K562 (cell line): ENCODE results near the gene FEN1. TPM values are rescaled to one million over a fixed set of nuclear protein-coding genes. Genes with fewer than 3 reads are reported as not detected.

ENCODE experiments used
- E2F3 ChIP-seq: fragments of 250-450 bp; sonication (Bioruptor Pico); IDR thresholded peaks from 2 replicates; pipeline ENCODE4 v1.4.0; 2020; ENCODE audit warnings: mild to moderate bottlenecking
- HNRNPH1 ChIP-seq: fragments of 200-400 bp; formaldehyde crosslinking; optimal IDR thresholded peaks from 2 replicates; pipeline ENCODE3; 2017; ENCODE audit warnings: low read depth, mild to moderate bottlenecking, low read length, moderate library complexity
- HOXB6 ChIP-seq: fragments of 250-450 bp; sonication (Bioruptor Pico); IDR thresholded peaks from 2 replicates; pipeline ENCODE4 v1.5.1; 2022; ENCODE audit warnings: mild to moderate bottlenecking, borderline replicate concordance
- HSF4 ChIP-seq: fragments of 250-450 bp; sonication (Bioruptor Pico); IDR thresholded peaks from 2 replicates; pipeline ENCODE4 v2.1.2; 2022; ENCODE audit warnings: mild to moderate bottlenecking, moderate library complexity, borderline replicate concordance
- MBD2 ChIP-seq: sonication (generic); IDR thresholded peaks from 2 replicates; pipeline ENCODE4 v1.6.1; 2016; ENCODE audit warnings: low read depth, borderline replicate concordance
- MCM5 ChIP-seq: fragments of 450-650 bp; IDR thresholded peaks from 2 replicates; pipeline ENCODE4 v1.6.1; 2016; ENCODE audit warnings: low read depth
- MEF2A ChIP-seq: IDR thresholded peaks from 2 replicates; pipeline ENCODE4 v1.6.1; 2011; ENCODE audit warnings: low read depth, mild to moderate bottlenecking, low read length, moderate library complexity; ENCODE audit not compliant: control insufficient read depth
- MYNN ChIP-seq, 2 experiments: sonication (generic); formaldehyde crosslinking in 1 of 2; IDR thresholded peaks; 2 replicates each; pipeline versions ENCODE4 v1.5.0 to v1.6.1; 2016 to 2020; ENCODE audit warnings: antibody characterized with exemption in 1 of 2, missing genetic modification reagents in 1 of 2
- PHF21A ChIP-seq: fragments of 450-650 bp; IDR thresholded peaks from 2 replicates; pipeline ENCODE4 v1.6.1; 2017; ENCODE audit warnings: low read depth, borderline replicate concordance
- PPARD ChIP-seq: fragments of 250-450 bp; sonication (Bioruptor Pico); IDR thresholded peaks from 2 replicates; pipeline ENCODE4 v1.8.0; 2022; ENCODE audit warnings: inconsistent platforms, mild to moderate bottlenecking, moderate library complexity
- RAD51 ChIP-seq: fragments of 450-650 bp; IDR thresholded peaks from 2 replicates; pipeline ENCODE4 v1.7.1; 2016; ENCODE audit warnings: low read depth, mild to moderate bottlenecking, borderline replicate concordance
- RBBP5 ChIP-seq: fragments of 200-600 bp; sonication (generic); IDR thresholded peaks from 2 replicates; pipeline ENCODE4 v1.6.1; 2012; ENCODE audit warnings: borderline replicate concordance, mild to moderate bottlenecking, low read length, control low read depth, inconsistent platforms; ENCODE audit not compliant: insufficient read depth, poor library complexity, severe bottlenecking
- SIX5 ChIP-seq, 2 experiments: IDR thresholded peaks; 2 replicates each; pipeline ENCODE4 v1.6.1; 2011; ENCODE audit warnings: low read length in 2 of 2, borderline replicate concordance in 1 of 2, low read depth in 1 of 2, mild to moderate bottlenecking in 1 of 2, moderate library complexity in 1 of 2; ENCODE audit not compliant: insufficient read depth in 1 of 2
- SREBF2 ChIP-seq: sonication (generic); formaldehyde crosslinking; IDR thresholded peaks from 2 replicates; pipeline ENCODE4 v1.4.0; 2020; ENCODE audit warnings: mild to moderate bottlenecking, missing genetic modification reagents
- TCFL5 ChIP-seq: fragments of 250-450 bp; sonication (Bioruptor Pico); conservative IDR thresholded peaks from 2 replicates; pipeline ENCODE4 v1.6.1; 2021; ENCODE audit warnings: mild to moderate bottlenecking, moderate library complexity, matching md5 sums
- TEAD1 ChIP-seq, 2 experiments: fragments of 450-650 bp in 1 of 2; sonication (generic) in 1 of 2; formaldehyde crosslinking; IDR thresholded peaks; 2 replicates each; pipeline versions ENCODE4 v1.4.0 to v1.8.0; 2020 to 2022; ENCODE audit warnings: mild to moderate bottlenecking in 2 of 2, missing genetic modification reagents in 1 of 2
- ZC3H8 ChIP-seq: fragments of 450-650 bp; IDR thresholded peaks from 2 replicates; pipeline ENCODE4 v1.6.1; 2017
- ZNF217 ChIP-seq: sonication (generic); formaldehyde crosslinking; IDR thresholded peaks from 2 replicates; pipeline ENCODE4 v1.8.0; 2022; ENCODE audit warnings: mild to moderate bottlenecking, missing genetic modification reagents
- ZNF79 ChIP-seq: fragments of 250-450 bp; sonication (Bioruptor Pico); IDR thresholded peaks from 2 replicates; pipeline ENCODE4 v1.4.0; 2020; ENCODE audit warnings: low read depth, mild to moderate bottlenecking, moderate library complexity
- polyA plus RNA-seq, 8 experiments: library from polyadenylated mRNA; depleted of rRNA in 4 of 8; stranded (reverse) in 5 of 8; unstranded in 3 of 8; fragments of >200 nt; fragmentation: Nextera tagmentation in 2 of 8; fragmentation: Illumina TruSeq in 1 of 8; extraction: Ambion mirVana in 2 of 8; extraction: Trizol in 1 of 8; gene quantifications; 2 replicates each; pipeline versions ENCODE4 v1.2.1 to v1.2.3, GENCODE V29; 2011 to 2014; ENCODE audit warnings: inconsistent platforms in 1 of 8, missing spikeins in 1 of 8
- total RNA-seq, 7 experiments: library from RNA; depleted of rRNA in 6 of 7; stranded (reverse); fragments of >200 nt in 6 of 7; fragmentation: Illumina TruSeq in 2 of 7; extraction: Trizol in 2 of 7; gene quantifications; 2 replicates each; pipeline versions ENCODE4 v1.2.1 to v1.2.3, GENCODE V29; 2011 to 2021; ENCODE audit warnings: low replicate concordance in 1 of 7
- TF ChIP-seq, protein P1 (sequence below): fragments of 250-450 bp; sonication (Bioruptor Pico); IDR thresholded peaks from 2 replicates; pipeline ENCODE4 v1.5.0; 2021; ENCODE audit warnings: mild to moderate bottlenecking, moderate library complexity
- TF ChIP-seq, protein P2 (sequence below): sonication (generic); formaldehyde crosslinking; IDR thresholded peaks from 2 replicates; pipeline ENCODE4 v1.8.0; 2022; ENCODE audit warnings: mild to moderate bottlenecking, missing genetic modification reagents
- TF ChIP-seq, protein P3 (sequence below): fragments of 450-650 bp; formaldehyde crosslinking; IDR thresholded peaks from 2 replicates; pipeline ENCODE4 v1.4.0; 2020; ENCODE audit warnings: mild to moderate bottlenecking

The FEN1 gene
- total and polyA plus RNA-seq, 9 of the 15 experiments (the other 6 are each of a cell fraction or from before 2014, with no cell fraction given), result 58.1 to 156 (median 137) TPM

DNA sequence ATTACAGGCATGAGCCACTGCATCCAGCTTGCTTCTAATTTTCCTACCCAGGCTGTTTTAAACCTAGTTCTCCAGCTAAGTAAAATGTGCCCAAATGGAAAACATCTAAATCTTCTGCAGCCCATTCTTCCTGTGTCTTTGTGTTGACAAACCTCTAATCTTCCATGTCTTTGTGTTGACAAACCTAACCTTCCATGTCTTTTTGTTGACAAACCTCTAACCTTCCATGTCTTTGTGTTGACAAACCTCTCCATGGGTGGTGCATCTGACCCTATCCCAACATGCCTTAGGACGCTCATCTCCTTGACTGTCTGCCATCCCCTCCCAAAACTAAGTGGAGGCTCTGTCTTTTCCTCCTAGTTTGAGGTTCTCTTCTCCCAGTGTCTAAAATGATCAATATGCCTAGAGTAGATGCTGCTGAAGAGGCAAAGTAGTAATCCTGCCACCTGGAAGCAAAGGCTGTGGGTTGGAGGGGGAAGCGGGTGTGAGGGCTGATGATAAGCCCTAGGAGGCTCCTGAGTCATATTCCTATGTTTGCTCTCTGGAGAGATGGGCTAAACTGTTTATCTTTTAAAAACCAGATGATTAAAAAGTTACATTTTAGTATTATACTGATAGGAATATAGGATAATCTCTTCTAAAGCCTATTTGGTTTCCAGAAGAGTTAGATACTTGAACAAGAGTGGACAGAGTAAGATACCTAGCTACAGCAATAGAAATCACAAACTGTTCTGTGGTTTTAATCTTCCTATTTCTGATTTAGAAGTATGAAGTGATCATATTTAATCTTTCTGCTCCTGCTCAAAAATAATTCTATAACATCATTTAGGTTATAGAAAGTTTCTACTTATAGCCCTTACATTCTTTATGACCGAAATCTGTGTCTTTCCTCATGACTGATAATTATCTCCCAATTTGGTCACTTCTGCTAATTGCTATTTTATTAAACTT is 7.9 kb downstream of the FEN1 start (continued):
- TF ChIP-seq RAD51 (no peak), PHF21A (no peak), ZC3H8 (no peak), SIX5 (IDR thresholded peaks at IDR 0.05; ENCODE audit: borderline replicate concordance in 1 of 2, insufficient read depth in 1 of 2, low read depth in 1 of 2, low read length in 2 of 2) (no peak), MEF2A (peak; percentile 62; the same call in 1 of the 2 replicates), TCFL5 (no peak), HOXB6 (no peak), HSF4 (CRISPR knock-in tag) (no peak), HNRNPH1 (no peak), MBD2 (0 out of 2 replicates have a peak, but pooled peaks have one; percentile 53), MYNN (IDR thresholded peaks at IDR 0.05) (peak; percentile 51; the same call in 1 of the 2 replicates), MYNN (CRISPR knock-in tag; IDR thresholded peaks at IDR 0.05) (no peak), TEAD1 (CRISPR knock-in tag; IDR thresholded peaks at IDR 0.05) (no peak), PPARD (no peak), ZNF79 (CRISPR knock-in tag) (no peak), SREBF2 (no peak), ZNF217 (CRISPR knock-in tag) (no peak), MCM5 (no peak), RBBP5 (no peak), E2F3 (no peak)
- TF ChIP-seq, protein P1, sequence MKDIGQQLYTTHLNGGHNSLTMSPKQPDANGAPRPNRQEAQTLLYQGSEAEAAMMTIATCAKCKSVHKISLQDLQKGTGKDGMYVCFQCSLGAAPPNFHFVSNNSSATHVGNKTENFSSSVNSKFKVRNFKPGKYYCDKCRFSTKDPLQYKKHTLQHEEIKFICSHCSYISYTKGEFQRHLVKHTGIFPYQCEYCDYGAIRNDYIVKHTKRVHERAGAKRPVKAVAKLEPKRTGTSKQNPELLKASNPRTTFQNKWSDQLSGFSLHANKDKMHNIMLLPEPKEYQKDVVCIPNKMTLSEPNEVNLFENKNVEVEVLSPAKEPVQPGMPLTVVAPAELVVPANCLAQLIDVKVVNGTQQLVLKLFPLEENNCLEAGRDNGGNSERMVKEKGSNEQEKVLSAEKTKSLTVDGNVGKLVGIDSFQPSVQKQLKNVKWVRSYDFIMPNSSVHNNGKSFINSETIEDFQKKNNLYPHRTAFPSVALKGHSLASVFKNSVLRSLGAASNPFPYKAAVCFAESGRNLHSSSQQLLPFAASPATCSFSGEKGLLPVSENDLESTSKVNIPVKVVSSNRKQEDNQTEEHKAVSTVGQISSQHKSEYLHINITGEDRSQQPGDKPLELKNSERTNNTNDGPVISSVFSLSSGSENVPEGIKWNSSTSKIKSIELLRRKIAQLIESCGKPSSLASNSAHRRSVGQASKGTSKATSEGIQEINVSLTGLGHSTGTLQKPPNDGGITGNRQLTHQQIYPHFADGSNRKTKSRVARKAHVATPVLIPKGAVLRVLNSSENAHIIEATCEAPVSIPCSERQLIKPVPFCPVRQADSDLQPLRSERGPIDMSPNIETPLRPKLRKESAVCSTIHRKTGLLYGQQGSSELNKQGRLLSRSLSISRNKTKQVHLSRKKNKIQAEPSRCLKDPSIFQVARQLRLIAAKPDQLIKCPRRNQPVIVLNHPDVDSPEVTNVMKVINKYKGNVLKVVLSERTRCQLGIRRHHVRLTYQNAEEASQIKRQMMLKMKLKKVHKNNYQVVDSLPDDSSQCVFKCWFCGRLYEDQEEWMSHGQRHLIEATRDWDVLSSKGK (CRISPR knock-in tag), result no peak
- TF ChIP-seq, protein P2, sequence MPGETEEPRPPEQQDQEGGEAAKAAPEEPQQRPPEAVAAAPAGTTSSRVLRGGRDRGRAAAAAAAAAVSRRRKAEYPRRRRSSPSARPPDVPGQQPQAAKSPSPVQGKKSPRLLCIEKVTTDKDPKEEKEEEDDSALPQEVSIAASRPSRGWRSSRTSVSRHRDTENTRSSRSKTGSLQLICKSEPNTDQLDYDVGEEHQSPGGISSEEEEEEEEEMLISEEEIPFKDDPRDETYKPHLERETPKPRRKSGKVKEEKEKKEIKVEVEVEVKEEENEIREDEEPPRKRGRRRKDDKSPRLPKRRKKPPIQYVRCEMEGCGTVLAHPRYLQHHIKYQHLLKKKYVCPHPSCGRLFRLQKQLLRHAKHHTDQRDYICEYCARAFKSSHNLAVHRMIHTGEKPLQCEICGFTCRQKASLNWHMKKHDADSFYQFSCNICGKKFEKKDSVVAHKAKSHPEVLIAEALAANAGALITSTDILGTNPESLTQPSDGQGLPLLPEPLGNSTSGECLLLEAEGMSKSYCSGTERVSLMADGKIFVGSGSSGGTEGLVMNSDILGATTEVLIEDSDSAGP (CRISPR knock-in tag), result no peak
- TF ChIP-seq, protein P3, sequence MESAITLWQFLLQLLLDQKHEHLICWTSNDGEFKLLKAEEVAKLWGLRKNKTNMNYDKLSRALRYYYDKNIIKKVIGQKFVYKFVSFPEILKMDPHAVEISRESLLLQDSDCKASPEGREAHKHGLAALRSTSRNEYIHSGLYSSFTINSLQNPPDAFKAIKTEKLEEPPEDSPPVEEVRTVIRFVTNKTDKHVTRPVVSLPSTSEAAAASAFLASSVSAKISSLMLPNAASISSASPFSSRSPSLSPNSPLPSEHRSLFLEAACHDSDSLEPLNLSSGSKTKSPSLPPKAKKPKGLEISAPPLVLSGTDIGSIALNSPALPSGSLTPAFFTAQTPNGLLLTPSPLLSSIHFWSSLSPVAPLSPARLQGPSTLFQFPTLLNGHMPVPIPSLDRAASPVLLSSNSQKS (CRISPR knock-in tag), result no peak
